HL-60 (cell line): ENCODE data around the gene LRRC15.

Experiments
- DNase-seq, 2 experiments: peaks; one replicate each; pipeline ENCODE4 v3.0.0-alpha.2; 2010 to 2020; ENCODE audit warnings: low read depth in 1 of 2, low spot score in 1 of 2
- H3K27ac ChIP-seq: fragments of 250-450 bp; sonication (Bioruptor Pico); replicated peaks from 2 replicates; pipeline ENCODE4 v1.5.1; 2020; ENCODE audit warnings: mild to moderate bottlenecking, moderate library complexity
- H3K27me3 ChIP-seq: fragments of 250-450 bp; sonication (Bioruptor Pico); 2 replicates; pipeline ENCODE4 v1.5.1; 2021; ENCODE audit warnings: mild to moderate bottlenecking, moderate library complexity; ENCODE audit not compliant: insufficient read depth, poor library complexity, severe bottlenecking
- H3K4me3 ChIP-seq: replicated peaks from 2 replicates; pipeline ENCODE4 v1.5.1; 2011; ENCODE audit warnings: mild to moderate bottlenecking, control low read depth, low read length; ENCODE audit not compliant: insufficient read depth
- GABPA ChIP-seq: IDR thresholded peaks from 2 replicates; pipeline ENCODE4 v1.6.1; 2012; ENCODE audit warnings: low read depth
- POLR2AphosphoS5 ChIP-seq: IDR thresholded peaks from 2 replicates; pipeline ENCODE4 v1.6.1; 2012; ENCODE audit warnings: low read depth
- SPI1 ChIP-seq: IDR thresholded peaks from 2 replicates; pipeline ENCODE4 v1.6.1; 2012; ENCODE audit warnings: low read depth, mild to moderate bottlenecking, borderline replicate concordance
- TF ChIP-seq, protein P1 (sequence below): IDR thresholded peaks from one replicate; pipeline ENCODE4 v1.5.1; 2011; ENCODE audit warnings: low read length, control low read depth, inconsistent platforms; ENCODE audit not compliant: insufficient read depth
- TF ChIP-seq, protein P2 (sequence below): IDR thresholded peaks from 2 replicates; pipeline ENCODE4 v1.6.1; 2012; ENCODE audit warnings: low read depth; ENCODE audit not compliant: insufficient replicate concordance

Gene LRRC15

DNA sequence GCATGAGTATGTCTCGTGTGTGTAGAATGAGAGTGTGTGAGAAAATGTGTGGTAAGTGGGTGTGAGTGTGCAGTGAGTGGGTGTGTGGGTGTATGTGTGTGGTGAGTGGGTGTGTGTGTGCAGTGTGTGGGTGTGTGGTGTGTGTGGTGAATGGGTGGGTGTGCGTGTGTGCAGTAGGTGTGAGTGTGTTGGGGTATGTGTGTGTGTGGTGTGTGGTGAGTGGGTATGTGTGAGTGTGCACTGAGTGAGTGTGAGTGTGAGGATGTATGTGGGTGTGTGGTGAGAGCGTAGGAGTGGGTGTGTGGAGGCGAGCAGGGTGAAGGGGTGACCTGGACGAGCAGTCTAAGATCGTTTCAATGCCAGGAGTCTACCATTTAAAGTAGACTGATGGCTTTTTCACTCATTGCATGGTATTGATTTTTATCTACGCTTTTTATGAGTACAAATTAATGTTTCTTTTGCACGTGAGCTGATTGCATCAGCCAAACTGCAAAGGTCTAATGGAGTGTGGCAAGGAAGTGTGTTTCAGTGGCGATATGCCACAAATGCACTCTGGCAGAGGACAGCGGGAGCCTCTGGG lies 16.8 kb downstream of the LRRC15 start:
- H3K27me3 ChIP-seq, result no peaks in the 10 kb centered on the region
- H3K4me3 ChIP-seq, result no peak overlapping the region
- TF ChIP-seq POLR2AphosphoS5 (no peak), GABPA (no peak)
- no peak for DNase-seq
- no peak overlapping the region for H3K27ac ChIP-seq

DNA sequence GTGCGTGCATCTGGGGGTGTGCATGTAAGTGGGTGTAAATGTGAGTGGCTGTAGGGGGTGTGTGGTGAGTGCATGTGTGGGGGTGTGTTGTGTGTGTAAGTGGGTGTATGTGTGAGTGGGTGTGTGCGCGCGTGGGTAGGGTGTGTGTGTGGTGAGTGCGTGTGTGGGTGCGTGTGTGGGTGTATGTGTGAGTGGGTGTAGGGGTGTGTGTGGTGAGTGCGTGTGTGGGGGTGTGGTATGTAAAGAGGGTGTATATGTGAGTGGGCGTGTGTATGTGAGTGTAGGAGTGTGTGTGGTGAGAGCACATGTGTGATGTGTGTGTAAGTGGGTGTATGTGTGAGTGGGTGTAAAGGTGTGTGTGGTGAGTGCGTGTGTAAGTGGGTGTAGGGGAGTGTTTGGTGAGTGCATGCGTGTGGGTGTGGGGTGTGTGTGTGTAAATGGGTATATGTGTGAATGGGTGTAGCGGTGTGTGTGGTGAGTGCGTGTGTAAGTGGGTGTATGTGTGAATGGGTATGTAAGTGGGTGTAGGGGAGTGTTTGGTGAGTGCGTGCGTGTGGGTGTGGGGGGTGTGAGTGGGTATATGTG lies 17.5 kb downstream of the LRRC15 start:
- no peak for DNase-seq
- no peaks in the 10 kb centered on the region for H3K27me3 ChIP-seq
- no peak overlapping the region for H3K4me3 ChIP-seq
- no peak for TF ChIP-seq POLR2AphosphoS5
- no peak for TF ChIP-seq GABPA
- TF ChIP-seq, protein P1, sequence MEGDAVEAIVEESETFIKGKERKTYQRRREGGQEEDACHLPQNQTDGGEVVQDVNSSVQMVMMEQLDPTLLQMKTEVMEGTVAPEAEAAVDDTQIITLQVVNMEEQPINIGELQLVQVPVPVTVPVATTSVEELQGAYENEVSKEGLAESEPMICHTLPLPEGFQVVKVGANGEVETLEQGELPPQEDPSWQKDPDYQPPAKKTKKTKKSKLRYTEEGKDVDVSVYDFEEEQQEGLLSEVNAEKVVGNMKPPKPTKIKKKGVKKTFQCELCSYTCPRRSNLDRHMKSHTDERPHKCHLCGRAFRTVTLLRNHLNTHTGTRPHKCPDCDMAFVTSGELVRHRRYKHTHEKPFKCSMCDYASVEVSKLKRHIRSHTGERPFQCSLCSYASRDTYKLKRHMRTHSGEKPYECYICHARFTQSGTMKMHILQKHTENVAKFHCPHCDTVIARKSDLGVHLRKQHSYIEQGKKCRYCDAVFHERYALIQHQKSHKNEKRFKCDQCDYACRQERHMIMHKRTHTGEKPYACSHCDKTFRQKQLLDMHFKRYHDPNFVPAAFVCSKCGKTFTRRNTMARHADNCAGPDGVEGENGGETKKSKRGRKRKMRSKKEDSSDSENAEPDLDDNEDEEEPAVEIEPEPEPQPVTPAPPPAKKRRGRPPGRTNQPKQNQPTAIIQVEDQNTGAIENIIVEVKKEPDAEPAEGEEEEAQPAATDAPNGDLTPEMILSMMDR, result no peak
- TF ChIP-seq, protein P2, sequence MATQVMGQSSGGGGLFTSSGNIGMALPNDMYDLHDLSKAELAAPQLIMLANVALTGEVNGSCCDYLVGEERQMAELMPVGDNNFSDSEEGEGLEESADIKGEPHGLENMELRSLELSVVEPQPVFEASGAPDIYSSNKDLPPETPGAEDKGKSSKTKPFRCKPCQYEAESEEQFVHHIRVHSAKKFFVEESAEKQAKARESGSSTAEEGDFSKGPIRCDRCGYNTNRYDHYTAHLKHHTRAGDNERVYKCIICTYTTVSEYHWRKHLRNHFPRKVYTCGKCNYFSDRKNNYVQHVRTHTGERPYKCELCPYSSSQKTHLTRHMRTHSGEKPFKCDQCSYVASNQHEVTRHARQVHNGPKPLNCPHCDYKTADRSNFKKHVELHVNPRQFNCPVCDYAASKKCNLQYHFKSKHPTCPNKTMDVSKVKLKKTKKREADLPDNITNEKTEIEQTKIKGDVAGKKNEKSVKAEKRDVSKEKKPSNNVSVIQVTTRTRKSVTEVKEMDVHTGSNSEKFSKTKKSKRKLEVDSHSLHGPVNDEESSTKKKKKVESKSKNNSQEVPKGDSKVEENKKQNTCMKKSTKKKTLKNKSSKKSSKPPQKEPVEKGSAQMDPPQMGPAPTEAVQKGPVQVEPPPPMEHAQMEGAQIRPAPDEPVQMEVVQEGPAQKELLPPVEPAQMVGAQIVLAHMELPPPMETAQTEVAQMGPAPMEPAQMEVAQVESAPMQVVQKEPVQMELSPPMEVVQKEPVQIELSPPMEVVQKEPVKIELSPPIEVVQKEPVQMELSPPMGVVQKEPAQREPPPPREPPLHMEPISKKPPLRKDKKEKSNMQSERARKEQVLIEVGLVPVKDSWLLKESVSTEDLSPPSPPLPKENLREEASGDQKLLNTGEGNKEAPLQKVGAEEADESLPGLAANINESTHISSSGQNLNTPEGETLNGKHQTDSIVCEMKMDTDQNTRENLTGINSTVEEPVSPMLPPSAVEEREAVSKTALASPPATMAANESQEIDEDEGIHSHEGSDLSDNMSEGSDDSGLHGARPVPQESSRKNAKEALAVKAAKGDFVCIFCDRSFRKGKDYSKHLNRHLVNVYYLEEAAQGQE, result no peak
- TF ChIP-seq SPI1, result no peak
- no peak overlapping the region for H3K27ac ChIP-seq

DNA sequence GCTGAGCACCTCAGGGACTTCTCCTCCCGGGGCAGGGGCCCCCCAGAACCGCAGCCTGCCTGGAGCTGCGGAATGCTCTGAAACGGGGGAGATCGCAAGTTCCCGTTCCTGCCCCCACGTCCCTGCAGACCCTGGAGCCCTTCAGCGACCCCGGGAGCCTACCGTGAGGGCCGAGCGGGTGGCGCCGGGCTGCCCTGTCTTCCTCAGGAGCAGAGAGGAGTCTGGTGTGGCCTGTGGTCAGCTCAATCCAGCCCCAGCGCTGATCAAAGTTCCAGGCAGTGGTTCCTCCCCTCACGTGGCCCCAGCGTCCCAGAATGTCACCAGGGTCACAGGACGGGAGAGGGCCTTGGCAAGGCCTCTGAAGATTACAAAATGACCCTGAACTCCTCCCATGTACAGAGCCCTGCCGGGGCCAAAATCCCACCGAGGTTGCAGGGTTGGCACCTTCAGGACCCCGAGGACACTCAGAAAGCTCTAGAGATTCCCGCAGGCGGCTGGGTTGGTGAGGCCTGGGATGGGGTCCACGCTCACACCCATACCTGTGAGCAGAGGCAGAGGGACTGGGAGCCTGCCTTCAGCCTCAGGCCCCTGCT lies 18.4 kb downstream of the LRRC15 start, which contains the start of gene CPN2:
CPN2 (minus strand) TSS at position 249 of the 593 bp plus-strand sequence. CDS start 8,626 bp downstream, outside the sequence.
- DNase-seq, result no peak
- TF ChIP-seq, protein P1, result no peak
- no peak for TF ChIP-seq POLR2AphosphoS5
- TF ChIP-seq, protein P2, result no peak
- no peak for TF ChIP-seq GABPA
- TF ChIP-seq SPI1, result no peak
- Histone ChIP-seq H3K27ac (no peak within 1 kb of the TSS), H3K4me3 (no peak within 1 kb of the TSS), H3K27me3 (no peaks in the 10 kb centered on the region)

DNA sequence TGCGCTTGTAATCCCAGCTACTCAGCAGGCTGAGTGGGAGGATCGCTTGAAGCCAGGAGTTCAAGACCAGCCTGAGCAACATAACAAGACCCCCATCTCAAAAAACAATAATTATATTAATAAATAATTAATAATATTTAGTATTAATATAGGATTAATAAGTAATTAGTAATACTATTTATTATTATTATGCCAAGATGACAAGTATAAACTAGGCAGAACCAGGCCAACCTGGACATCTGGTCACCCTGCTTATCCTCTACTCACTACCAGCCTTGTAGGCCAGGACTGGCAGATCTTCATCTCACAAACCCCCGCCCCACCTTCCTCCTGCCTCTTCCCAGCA lies 18.8 kb downstream of the LRRC15 start:
- TF ChIP-seq, protein P2, result no peak
- TF ChIP-seq GABPA (no peak), SPI1 (no peak), POLR2AphosphoS5 (no peak)
- TF ChIP-seq, protein P1, result no peak

More for the DNA sequence above, 18.8 kb downstream of the LRRC15 start:
- Histone ChIP-seq H3K27ac (no peak overlapping the region), H3K4me3 (no peak overlapping the region), H3K27me3 (no peaks in the 10 kb centered on the region)
- no peak for DNase-seq
